Effector memory CD4-positive, alpha-beta T cell (primary cell): ENCODE data around the gene RANBP1.

Experiments
- DNase-seq, 3 donors: peaks; one replicate each; pipeline ENCODE4 v3.0.0-alpha.2; 2020
- H3K27ac ChIP-seq: 2 replicates; pipeline ENCODE4 v1.7.0; 2013; ENCODE audit warnings: mild to moderate bottlenecking, low read length, moderate library complexity; ENCODE audit not compliant: insufficient read depth, poor library complexity, severe bottlenecking
- H3K27me3 ChIP-seq: replicated peaks from 2 replicates; pipeline ENCODE4 v1.7.0; 2013; ENCODE audit warnings: mild to moderate bottlenecking, low read length; ENCODE audit not compliant: insufficient read depth, control insufficient read depth, poor library complexity, severe bottlenecking
- H3K36me3 ChIP-seq: 2 replicates; pipeline ENCODE4 v1.7.0; 2013; ENCODE audit warnings: mild to moderate bottlenecking, low read length, moderate library complexity; ENCODE audit not compliant: control insufficient read depth, insufficient read depth
- H3K4me1 ChIP-seq: 2 replicates; pipeline ENCODE4 v1.7.0; 2013; ENCODE audit warnings: low read length, mild to moderate bottlenecking; ENCODE audit not compliant: control insufficient read depth, insufficient read depth, poor library complexity, severe bottlenecking
- H3K4me3 ChIP-seq: 2 replicates; pipeline ENCODE4 v1.7.0; 2013; ENCODE audit warnings: low read length, low read depth, mild to moderate bottlenecking; ENCODE audit not compliant: insufficient read depth, poor library complexity, severe bottlenecking
- H3K9me3 ChIP-seq: 2 replicates; pipeline ENCODE4 v1.7.0; 2013; ENCODE audit warnings: mild to moderate bottlenecking, low read length, moderate library complexity; ENCODE audit not compliant: control insufficient read depth

The RANBP1 gene

GRCh38 chr22:20114506-20115475 lies 1.1 kb upstream of the RANBP1 start:
- Histone ChIP-seq H3K4me3 (no peak overlapping the region), H3K9me3 (no peaks in the 10 kb centered on the region), H3K4me1 (peaks cover 20% of the 10 kb centered on the region), H3K36me3 (peaks cover 53% of the 10 kb centered on the region), H3K27me3 (no peaks in the 10 kb centered on the region), H3K27ac (no peak overlapping the region)
- DNase-seq: no peak

DNA sequence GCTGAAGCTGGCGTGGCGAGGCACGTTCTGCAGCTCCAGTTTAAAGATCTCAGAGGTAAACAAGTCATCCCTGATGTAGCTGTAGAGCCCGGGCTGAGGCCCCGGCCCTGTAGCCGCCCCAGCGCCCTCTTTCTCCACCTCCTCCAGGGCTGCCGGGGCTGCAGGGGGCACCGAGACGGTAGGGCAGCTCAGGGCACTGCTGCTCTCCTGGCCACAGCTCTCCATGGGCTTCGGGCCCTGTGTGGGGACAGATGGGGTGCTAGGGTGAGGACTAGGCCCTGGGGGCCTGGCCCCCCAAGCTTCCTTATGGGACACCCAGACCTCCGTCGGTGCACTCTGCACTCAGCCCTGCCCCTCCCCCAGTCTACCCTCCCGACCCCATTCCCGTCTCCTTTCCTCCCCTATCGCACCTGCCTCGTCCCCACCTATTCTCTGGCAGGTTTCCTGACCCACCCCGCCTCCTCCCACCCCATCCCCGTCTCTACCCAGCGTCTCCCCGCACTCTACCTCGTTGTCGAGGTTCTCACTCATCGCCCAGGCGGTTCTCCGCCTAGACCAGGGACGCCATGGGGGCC lies 559 bp downstream of the RANBP1 start:
- no peaks in the 10 kb centered on the region for H3K9me3 ChIP-seq
- H3K4me1 ChIP-seq: peaks cover 24% of the 10 kb centered on the region
- H3K27me3 ChIP-seq: no peaks in the 10 kb centered on the region
- peaks cover 56% of the 10 kb centered on the region for H3K36me3 ChIP-seq
- peak overlapping the region; percentile 85 for H3K4me3 ChIP-seq
- no peak for DNase-seq
- peak overlapping the region; percentile 86 for H3K27ac ChIP-seq

DNA sequence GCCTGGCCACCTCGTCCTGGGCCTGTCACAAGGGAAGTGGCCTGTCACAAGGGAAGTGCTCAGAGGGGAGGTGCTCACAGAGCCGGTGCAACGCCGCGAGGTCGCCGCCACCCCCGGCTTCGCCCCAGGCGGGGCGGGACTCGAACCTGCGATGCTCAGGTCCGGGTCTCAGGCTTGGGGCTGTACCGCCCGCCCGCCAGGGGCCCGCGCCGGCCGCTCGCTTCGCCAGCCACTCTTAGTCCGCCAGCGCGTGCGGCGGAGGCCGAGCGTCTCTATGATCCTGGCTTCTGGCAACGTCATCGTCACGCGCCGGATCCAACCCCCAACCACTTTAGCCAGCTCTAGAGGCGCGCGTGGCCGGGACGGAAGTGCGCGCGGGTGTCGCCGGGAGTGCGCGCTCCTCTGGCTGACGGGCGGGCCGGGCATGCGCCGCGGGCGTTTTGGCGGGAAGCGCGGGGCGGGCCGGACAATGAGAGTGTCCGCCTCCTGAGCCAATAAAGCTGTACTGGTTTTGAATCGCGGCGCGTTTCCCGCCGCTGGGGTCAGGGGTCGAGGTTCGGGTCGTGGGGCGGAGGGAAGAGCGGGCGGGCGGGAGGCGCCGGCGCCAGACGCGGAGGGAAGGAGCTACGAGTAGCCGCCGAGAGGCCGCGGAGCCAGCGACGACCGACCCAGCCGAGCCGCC lies 1.2 kb downstream of the RANBP1 start, which contains the start of gene TRMT2A:
Gene TRMT2A, minus strand, starts transcription at position 276 of the 682 bp plus-strand sequence. CDS start 320 bp downstream, outside the sequence.
- no peaks in the 10 kb centered on the region for H3K27me3 ChIP-seq
- peak within 1 kb of the TSS; percentile 85 for H3K4me3 ChIP-seq
- peaks cover 62% of the 10 kb centered on the region for H3K36me3 ChIP-seq
- peak; percentile 94 to 95 (median 95) for DNase-seq
- H3K9me3 ChIP-seq: no peaks in the 10 kb centered on the region
- peaks cover 24% of the 10 kb centered on the region for H3K4me1 ChIP-seq
- peak within 1 kb of the TSS; percentile 86 for H3K27ac ChIP-seq

- peaks cover 59% of the 10 kb centered on the region for H3K36me3 ChIP-seq
- no peaks in the 10 kb centered on the region for H3K27me3 ChIP-seq
- H3K9me3 ChIP-seq: no peaks in the 10 kb centered on the region
- H3K4me1 ChIP-seq: peaks cover 24% of the 10 kb centered on the region
- peak; percentile 38 to 51 (median 51) for DNase-seq
- peak overlapping the region; percentile 86 for H3K27ac ChIP-seq
- peak overlapping the region; percentile 85 for H3K4me3 ChIP-seq
Observed at GRCh38 chr22:20117633-20118299, 1.9 kb downstream of the RANBP1 start.

GRCh38 chr22:20118300-20119020 lies 2.6 kb downstream of the RANBP1 start:
- Histone ChIP-seq H3K27me3 (no peaks in the 10 kb centered on the region), H3K27ac (peak overlapping the region; percentile 86), H3K4me1 (peaks cover 24% of the 10 kb centered on the region), H3K9me3 (no peaks in the 10 kb centered on the region), H3K36me3 (peaks cover 52% of the 10 kb centered on the region), H3K4me3 (peak overlapping the region; percentile 66)
- no peak for DNase-seq

DNA sequence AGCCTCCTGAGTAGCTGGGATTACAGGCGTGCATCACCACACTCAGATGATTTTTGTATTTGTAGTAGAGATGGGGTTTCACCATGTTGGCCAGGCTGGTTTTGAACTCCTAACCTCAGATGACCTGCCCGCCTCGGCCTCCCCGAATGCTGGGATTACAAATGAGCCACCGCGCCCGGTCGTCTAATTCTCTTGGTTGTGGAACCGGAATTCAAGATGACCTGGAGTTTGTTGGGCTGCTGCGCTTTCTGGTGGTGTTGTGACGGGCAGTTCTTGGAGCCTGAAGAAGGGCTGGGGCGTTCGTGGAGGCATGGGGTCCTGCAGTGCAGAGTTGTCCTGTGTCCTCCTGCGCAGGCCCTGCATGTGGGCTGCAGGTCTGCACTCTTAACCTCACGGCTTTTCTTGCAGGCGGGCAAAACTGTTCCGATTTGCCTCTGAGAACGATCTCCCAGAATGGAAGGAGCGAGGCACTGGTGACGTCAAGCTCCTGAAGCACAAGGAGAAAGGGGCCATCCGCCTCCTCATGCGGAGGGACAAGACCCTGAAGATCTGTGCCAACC lies 6.0 kb downstream of the RANBP1 start:
- Histone ChIP-seq H3K9me3 (no peaks in the 10 kb centered on the region), H3K27ac (no peak overlapping the region), H3K4me3 (no peak overlapping the region), H3K36me3 (peaks cover 55% of the 10 kb centered on the region), H3K27me3 (no peaks in the 10 kb centered on the region), H3K4me1 (peaks cover 13% of the 10 kb centered on the region)
- no peak for DNase-seq

DNA sequence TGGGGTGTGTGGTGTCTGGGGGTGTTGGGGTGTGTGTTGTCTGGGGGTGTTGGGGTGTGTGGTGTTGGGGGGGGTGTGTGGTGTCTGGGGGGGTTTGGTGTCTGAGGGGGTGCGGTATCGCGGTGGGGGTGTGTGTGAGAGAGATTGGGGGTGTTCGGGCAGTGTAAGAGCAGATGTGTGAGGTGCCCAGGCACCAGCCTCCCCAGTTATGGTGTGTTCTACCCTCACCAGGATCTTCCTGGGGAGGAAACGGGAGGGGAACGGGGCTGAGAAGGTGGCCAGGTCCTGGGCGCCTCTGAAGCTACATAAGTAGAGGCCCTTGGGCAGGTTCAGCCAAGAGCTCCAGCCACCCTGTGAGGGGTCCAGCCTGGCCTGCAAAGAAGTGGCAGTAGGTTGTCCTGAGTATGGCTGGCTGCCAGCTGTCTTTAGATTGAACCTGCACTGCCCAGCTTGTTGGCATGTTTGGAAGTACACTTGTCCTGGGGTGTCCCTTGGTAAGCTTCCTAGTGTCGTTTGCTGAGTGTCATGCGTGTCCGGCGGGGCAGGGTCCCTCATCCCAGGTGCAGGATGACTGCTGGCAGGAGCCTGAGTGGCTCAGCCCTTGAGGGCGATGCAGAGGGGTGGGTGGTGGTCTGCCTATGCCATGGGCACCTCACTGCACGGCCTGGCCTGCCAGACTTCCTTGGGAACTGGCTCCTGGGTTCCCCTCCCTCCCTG lies 7.6 kb downstream of the RANBP1 start:
- Histone ChIP-seq H3K27me3 (no peaks in the 10 kb centered on the region), H3K4me3 (no peak overlapping the region), H3K27ac (peak overlapping the region; percentile 2), H3K4me1 (peaks cover 7% of the 10 kb centered on the region), H3K36me3 (peaks cover 55% of the 10 kb centered on the region), H3K9me3 (no peaks in the 10 kb centered on the region)
- DNase-seq: no peak

GRCh38 chr22:20124083-20124787 lies 8.3 kb downstream of the RANBP1 start:
- Histone ChIP-seq H3K27ac (peak overlapping the region; percentile 1), H3K9me3 (no peaks in the 10 kb centered on the region), H3K27me3 (no peaks in the 10 kb centered on the region), H3K4me1 (peaks cover 4% of the 10 kb centered on the region), H3K36me3 (peaks cover 53% of the 10 kb centered on the region), H3K4me3 (no peak overlapping the region)
- DNase-seq: no peak
